Measurements from ENCODE around the gene ADAM11. TPM values are rescaled to one million over a fixed set of nuclear protein-coding genes. Genes with fewer than 3 reads are reported as not detected.

ADAM11 gene
- total and polyA plus RNA-seq, 2 of the 13 experiments (the other 11 are each of a cell fraction or from before 2014, with no cell fraction given): 0.38 to 0.91 TPM

- TF ChIP-seq ZBTB20 (CRISPR knock-in tag; IDR thresholded peaks at IDR 0.05; ENCODE audit: borderline replicate concordance, low read depth) (no peak), KDM4B (CRISPR knock-in tag; IDR thresholded peaks at IDR 0.05) (no peak), ZNF644 (CRISPR knock-in tag; IDR thresholded peaks at IDR 0.05; ENCODE audit: low read depth) (peak; percentile 28; the same call in 1 of the 2 replicates), ZFP91 (CRISPR knock-in tag; IDR thresholded peaks at IDR 0.05; ENCODE audit: borderline replicate concordance) (no peak; the same call in 1 of the 2 replicates), RAD21 (CRISPR knock-in tag; IDR thresholded peaks at IDR 0.05) (no peak), GMEB2 (CRISPR knock-in tag; IDR thresholded peaks at IDR 0.05; ENCODE audit: low read depth) (no peak), ZFX (CRISPR knock-in tag; IDR thresholded peaks at IDR 0.05; ENCODE audit: low read depth) (peak; percentile 40; the same call in 1 of the 2 replicates), ZNF205 (CRISPR knock-in tag; IDR thresholded peaks at IDR 0.05) (no peak), CENPX (CRISPR knock-in tag; IDR thresholded peaks at IDR 0.05) (no peak), ESRRA (CRISPR knock-in tag; IDR thresholded peaks at IDR 0.05; ENCODE audit: low read depth) (peak; percentile 45; the same call in 1 of the 2 replicates), ZNF274 (CRISPR knock-in tag; IDR thresholded peaks at IDR 0.05) (no peak), ATF2 (CRISPR knock-in tag; IDR thresholded peaks at IDR 0.05) (0 out of 2 replicates have a peak, but pooled peaks have one; percentile 20), ZZZ3 (CRISPR knock-in tag; IDR thresholded peaks at IDR 0.05; ENCODE audit: borderline replicate concordance) (0 out of 2 replicates have a peak, but pooled peaks have one; percentile 61), RBAK (CRISPR knock-in tag; IDR thresholded peaks at IDR 0.05) (no peak), SIN3A (IDR thresholded peaks at IDR 0.05; ENCODE audit: borderline replicate concordance, low read depth, low read length) (no peak), CSRNP2 (CRISPR knock-in tag; conservative IDR thresholded peaks at IDR 0.05; ENCODE audit: low read depth) (no peak), PBX2 (CRISPR knock-in tag; IDR thresholded peaks at IDR 0.05) (peak; percentile 38; the same call in 1 of the 2 replicates), BCL6 (CRISPR knock-in tag; IDR thresholded peaks at IDR 0.05) (peak; percentile 62), RXRB (CRISPR knock-in tag; IDR thresholded peaks at IDR 0.05; ENCODE audit: borderline replicate concordance) (peak; percentile 70; the same call in 1 of the 2 replicates), LCORL (IDR thresholded peaks at IDR 0.05) (no peak), LCORL (CRISPR knock-in tag; IDR thresholded peaks at IDR 0.05) (peak; percentile 57), TBL1XR1 (IDR thresholded peaks at IDR 0.05; ENCODE audit: borderline replicate concordance, low read length, partially characterized antibody) (peak; percentile 86), EP300 (IDR thresholded peaks at IDR 0.05; ENCODE audit: low read depth in 2 of 2, low read length in 2 of 2) (0 out of 4 replicates have a peak, but pooled peaks of 1 of the 2 experiments have one; percentile 35), EP300 (CRISPR knock-in tag; IDR thresholded peaks at IDR 0.05; ENCODE audit: borderline replicate concordance) (no peak)
These were observed 10.9 kb downstream of the ADAM11 start (continued) for GRCh38 chr17:44769647-44770084.
